T-cell (primary cell): ENCODE measurements around the gene COL18A1. TPM values are rescaled to one million over a fixed set of nuclear protein-coding genes. Genes with fewer than 3 reads are reported as not detected.
"Not testable (repeated sequence)": the region's sequence is repeated elsewhere in the genome, so short reads cannot be mapped to it uniquely, and the experiment has no call there.

Experiments
- ATAC-seq, 4 experiments: fragments of 200-7000 bp in 3 of 4; fragments of 150-1000 bp in 1 of 4; cut with Tn5 transposase; replicated peaks in 1 of 4; 1 replicate in 3 of 4; 2 replicates in 1 of 4; pipeline ENCODE4 v1.10.0; 2021; ENCODE audit warnings: moderate library complexity in 3 of 4, mild to moderate bottlenecking in 2 of 4, moderate number of reproducible peaks in 1 of 4
- CTCF ChIA-PET, 2 donors: fragments of 300-600 bp; sonication (Branson Sonifier 250); formaldehyde crosslinking; loops; one replicate each; lab custom pipeline; 2022; ENCODE audit warnings: antibody characterized with exemption in 2 of 2; lab: Charles Lee
- POLR2A ChIA-PET, 2 donors: fragments of 300-600 bp; sonication (Branson Sonifier 250); formaldehyde crosslinking; loops; one replicate each; lab custom pipeline; 2022; ENCODE audit warnings: antibody characterized with exemption in 2 of 2; lab: Charles Lee
- DNase-seq, 35 experiments: peaks; one replicate each; pipeline versions ENCODE4 v3.0.0 to v3.0.0-alpha.2; 2013 to 2023
- H3K27ac ChIP-seq: one replicate; pipeline ENCODE4 v1.5.1; 2013; ENCODE audit warnings: low read length
- H3K27me3 ChIP-seq, 2 experiments: replicated peaks in 1 of 2; 1 replicate in 1 of 2; 2 replicates in 1 of 2; pipeline versions ENCODE4 v1.6.1 to v1.7.0; 2013; ENCODE audit warnings: low read length in 1 of 2, mixed read lengths in 1 of 2; ENCODE audit not compliant: control insufficient read depth in 2 of 2, insufficient read depth in 2 of 2; ENCODE audit errors: extremely low read depth in 1 of 2
- H3K36me3 ChIP-seq, 2 donors: 1 replicate in 1 of 2; 2 replicates in 1 of 2; pipeline versions ENCODE4 v1.6.1 to v1.7.0; 2013; ENCODE audit warnings: low read length in 1 of 2; ENCODE audit not compliant: control insufficient read depth in 2 of 2, insufficient read depth in 1 of 2; ENCODE audit errors: extremely low read depth in 1 of 2
- H3K4me1 ChIP-seq, 2 experiments: 1 replicate in 1 of 2; 2 replicates in 1 of 2; pipeline versions ENCODE4 v1.6.1 to v1.7.0; 2013; ENCODE audit warnings: low read length in 2 of 2, mixed read lengths in 1 of 2; ENCODE audit not compliant: insufficient read depth in 2 of 2, control insufficient read depth in 1 of 2; ENCODE audit errors: extremely low read depth in 1 of 2
- H3K4me3 ChIP-seq, 2 donors: 1 replicate in 1 of 2; 2 replicates in 1 of 2; pipeline versions ENCODE4 v1.5.1 to v1.7.0; 2013; ENCODE audit warnings: mild to moderate bottlenecking in 2 of 2, low read length in 1 of 2, moderate library complexity in 1 of 2; ENCODE audit not compliant: control insufficient read depth in 1 of 2; ENCODE audit errors: extremely low read depth in 1 of 2
- H3K9me3 ChIP-seq: 2 replicates; pipeline ENCODE4 v1.7.0; 2013
- H3K27ac Mint-ChIP-seq, 2 donors: one replicate each; pipeline ENCODE4 v1.8.0; 2020 to 2021; ENCODE audit warnings: mild to moderate bottlenecking in 2 of 2, mixed read lengths in 2 of 2
- H3K27me3 Mint-ChIP-seq, 2 donors: one replicate each; pipeline ENCODE4 v1.8.0; 2021 to 2022; ENCODE audit warnings: mixed read lengths in 2 of 2
- H3K36me3 Mint-ChIP-seq: one replicate; pipeline ENCODE4 v1.8.0; 2021; ENCODE audit warnings: mixed read lengths
- H3K4me1 Mint-ChIP-seq, 3 donors: one replicate each; pipeline ENCODE4 v1.8.0; 2020 to 2022; ENCODE audit warnings: mixed read lengths in 3 of 3, mild to moderate bottlenecking in 1 of 3
- H3K4me3 Mint-ChIP-seq, 3 donors: one replicate each; pipeline ENCODE4 v1.8.0; 2020 to 2022; ENCODE audit warnings: mild to moderate bottlenecking in 3 of 3, mixed read lengths in 3 of 3, moderate library complexity in 3 of 3
- H3K9me3 Mint-ChIP-seq, 3 donors: one replicate each; pipeline ENCODE4 v1.8.0; 2020 to 2022; ENCODE audit warnings: mixed read lengths in 3 of 3
- WGBS: methylation state at CpG from one replicate; pipeline ENCODE4 v1.1.5; 2013; ENCODE audit warnings: missing lambda C conversion rate; ENCODE audit not compliant: insufficient coverage; 5-methylcytosine and 5-hydroxymethylcytosine counted together
- total RNA-seq, 35 experiments: library from RNA in 6 of 35; stranded (reverse) in 6 of 35; fragments of 120-200 nt in 1 of 35; gene quantifications; one replicate each; pipeline versions ENCODE4 v1.2.1 to v1.2.4 and lab custom pipeline; 2013 to 2026

Gene COL18A1
- total RNA-seq, 5 donors from 2014 or later (not counting 1 experiment from before 2014, with no cell fraction given), result 7.2 to 53.8 (median 10.5) TPM

- no peak overlapping the region for H3K4me3 Mint-ChIP-seq
- peaks cover 4 to 12% (median 9%) of the 10 kb centered on the region in 3 donors for H3K4me1 Mint-ChIP-seq
- H3K9me3 ChIP-seq, result no peaks in the 10 kb centered on the region
- DNase-seq (no peak), ATAC-seq (no peak)
- WGBS, result 85% methylated on average over 12 of the region's 13 CpGs
- H3K4me1 ChIP-seq, result peaks cover 0 to 2% of the 10 kb centered on the region in 2 experiments
- H3K4me3 ChIP-seq, result no peak overlapping the region
- no peak overlapping the region for H3K27ac Mint-ChIP-seq
- no peak overlapping the region for H3K27ac ChIP-seq
- peaks cover 22 to 24% of the 10 kb centered on the region in 2 donors for H3K27me3 Mint-ChIP-seq
- ChIA-PET POLR2A (no interaction called here), CTCF (no interaction called here)
- no peaks in the 10 kb centered on the region for H3K9me3 Mint-ChIP-seq
- peaks cover 0 to 47% of the 10 kb centered on the region in 2 experiments for H3K27me3 ChIP-seq
- H3K36me3 Mint-ChIP-seq, result no peaks in the 10 kb centered on the region
- H3K36me3 ChIP-seq, result no peaks in the 10 kb centered on the region
Measured at GRCh38 chr21:45358711-45359310, 46.2 kb upstream of the COL18A1 start.

GRCh38 chr21:45359451-45360217, 45.3 kb upstream of the COL18A1 start:
- ChIA-PET CTCF (no interaction called here), POLR2A (no interaction called here)
- DNase-seq (no peak), ATAC-seq (no peak)
- Histone ChIP-seq H3K4me1 (peaks cover 0 to 2% of the 10 kb centered on the region in 2 experiments), H3K27ac (no peak overlapping the region), H3K27me3 (peaks cover 0 to 47% of the 10 kb centered on the region in 2 experiments), H3K9me3 (no peaks in the 10 kb centered on the region), H3K36me3 (no peaks in the 10 kb centered on the region), H3K4me3 (no peak overlapping the region)
- WGBS, result 75% methylated on average over 8 of the region's 26 CpGs
- H3K36me3 Mint-ChIP-seq, result no peaks in the 10 kb centered on the region
- peaks cover 22 to 28% of the 10 kb centered on the region in 2 donors for H3K27me3 Mint-ChIP-seq
- no peaks in the 10 kb centered on the region for H3K9me3 Mint-ChIP-seq
- H3K4me1 Mint-ChIP-seq, result peaks cover 7 to 18% (median 14%) of the 10 kb centered on the region in 3 donors
- no peak overlapping the region for H3K4me3 Mint-ChIP-seq
- H3K27ac Mint-ChIP-seq, result no peak overlapping the region

- Mint-ChIP-seq H3K27ac (no peak overlapping the region), H3K36me3 (no peaks in the 10 kb centered on the region), H3K4me1 (peaks cover 4 to 6% (median 6%) of the 10 kb centered on the region in 3 donors), H3K27me3 (peaks cover 12 to 17% of the 10 kb centered on the region in 2 donors), H3K9me3 (no peaks in the 10 kb centered on the region), H3K4me3 (no peak overlapping the region)
- ChIA-PET CTCF (no interaction called here), POLR2A (no interaction called here)
- ATAC-seq, result no peak
- Histone ChIP-seq H3K4me1 (no peaks in the 10 kb centered on the region), H3K27me3 (peaks cover 0 to 47% of the 10 kb centered on the region in 2 experiments), H3K4me3 (no peak overlapping the region), H3K27ac (no peak overlapping the region), H3K9me3 (no peaks in the 10 kb centered on the region), H3K36me3 (no peaks in the 10 kb centered on the region)
- DNase-seq, result no peak
- 76% methylated on average over 27 of the region's 29 CpGs for WGBS
Measured at GRCh38 chr21:45361033-45361997, 43.6 kb upstream of the COL18A1 start.

GRCh38 chr21:45362077-45362747, 42.8 kb upstream of the COL18A1 start:
- H3K27me3 Mint-ChIP-seq, result peaks cover 7 to 16% of the 10 kb centered on the region in 2 donors
- Histone ChIP-seq H3K27me3 (peaks cover 0 to 50% of the 10 kb centered on the region in 2 experiments), H3K4me3 (no peak overlapping the region), H3K4me1 (no peaks in the 10 kb centered on the region), H3K9me3 (no peaks in the 10 kb centered on the region), H3K27ac (no peak overlapping the region), H3K36me3 (no peaks in the 10 kb centered on the region)
- H3K4me1 Mint-ChIP-seq, result peaks cover 4 to 6% (median 6%) of the 10 kb centered on the region in 3 donors
- ChIA-PET POLR2A (no interaction called here), CTCF (no interaction called here)
- no peaks in the 10 kb centered on the region for H3K36me3 Mint-ChIP-seq
- no peak overlapping the region for H3K4me3 Mint-ChIP-seq
- 82% methylated on average over 10 of the region's 15 CpGs for WGBS
- H3K9me3 Mint-ChIP-seq, result no peaks in the 10 kb centered on the region
- ATAC-seq (no peak), DNase-seq (no peak)
- H3K27ac Mint-ChIP-seq, result no peak overlapping the region

- DNase-seq (no peak), ATAC-seq (no peak)
- H3K27me3 Mint-ChIP-seq, result peaks cover 7 to 19% of the 10 kb centered on the region in 2 donors
- ChIA-PET CTCF (no interaction called here), POLR2A (no interaction called here)
- no peak overlapping the region for H3K4me3 Mint-ChIP-seq
- H3K27ac ChIP-seq, result no peak overlapping the region
- peaks cover 4 to 6% (median 6%) of the 10 kb centered on the region in 3 donors for H3K4me1 Mint-ChIP-seq
- no peaks in the 10 kb centered on the region for H3K4me1 ChIP-seq
- peaks cover 0 to 51% of the 10 kb centered on the region in 2 experiments for H3K27me3 ChIP-seq
- 100% methylated on average over 7 of the region's 14 CpGs for WGBS
- H3K27ac Mint-ChIP-seq, result no peak overlapping the region
- H3K36me3 ChIP-seq, result no peaks in the 10 kb centered on the region
- no peaks in the 10 kb centered on the region for H3K36me3 Mint-ChIP-seq
- no peaks in the 10 kb centered on the region for H3K9me3 ChIP-seq
- H3K4me3 ChIP-seq, result no peak overlapping the region
- H3K9me3 Mint-ChIP-seq, result no peaks in the 10 kb centered on the region
Measured at GRCh38 chr21:45362748-45363145, 42.2 kb upstream of the COL18A1 start.

GRCh38 chr21:45363272-45363671, 41.7 kb upstream of the COL18A1 start:
- not testable (repeated sequence) for H3K4me3 Mint-ChIP-seq

More at GRCh38 chr21:45363272-45363671, 41.7 kb upstream of the COL18A1 start:
- H3K9me3 ChIP-seq, H3K4me1 ChIP-seq, CTCF ChIA-PET, H3K36me3 ChIP-seq, ATAC-seq, H3K9me3 Mint-ChIP-seq, H3K27ac ChIP-seq, H3K4me1 Mint-ChIP-seq, DNase-seq, H3K27ac Mint-ChIP-seq, H3K36me3 Mint-ChIP-seq, POLR2A ChIA-PET, H3K4me3 ChIP-seq: not testable (repeated sequence)
- peaks cover 4 to 20% of the 10 kb centered on the region in 2 donors for H3K27me3 Mint-ChIP-seq
- peaks cover 0 to 51% of the 10 kb centered on the region in 2 experiments for H3K27me3 ChIP-seq
- WGBS, result 78% methylated on average over 3 of the region's 19 CpGs
